Heart left ventricle (tissue), 13 donors: ENCODE results near the gene SUSD2.

Experiments
- POLR2A ChIP-seq, 2 donors: fragments of 450-650 bp; IDR thresholded peaks; one replicate each; pipeline ENCODE4 v1.6.1; 2017; ENCODE audit warnings: antibody characterized with exemption in 2 of 2, mild to moderate bottlenecking in 2 of 2, moderate library complexity in 2 of 2
- TF ChIP-seq, protein P1 (sequence below), 12 donors: fragments of 200-600 bp; sonication (generic) in 4 of 12; IDR thresholded peaks; one replicate each; pipeline versions ENCODE4 v1.5.0 to v1.8.0; 2018 to 2022; ENCODE audit warnings: antibody characterized with exemption in 12 of 12, mild to moderate bottlenecking in 5 of 12
- donor health status: ischemic (EF 13 %, LVEDD 7.1; RV severe dilation, severe dysfunction).
- donor health status: DM: no; HTN: yes; CAD: no.
- donor health status: DM: no; HTN: no; CAD: no.
- donor health status: ischemic (EF 25% LVEDD 6.9; RV normal size, moderate dysfunction).
- donor health status: ischemic (EF 25% LVEDD 5.7; RV mildly dilated, moderate dysfunction).
- donor health status: ischemic (EF 35%, LVEDD 5.7; RV mildly dilated, moderate dysfunction).
- donor health status: nonischemic (EF 11% LVEDD 7.7; RV severe dilation, severe dysfunction).
- donor health status: DM: yes; HTN: yes; CAD: no.
- donor health status: PGD.
- donor health status: ischemic (EF 29% LVEDD 5.4; RV normal size, mild dysfunction).
- donor health status: nonischemic (EF 23%, LVEDD 6.1; RV moderate dilation, normal function).

DNA sequence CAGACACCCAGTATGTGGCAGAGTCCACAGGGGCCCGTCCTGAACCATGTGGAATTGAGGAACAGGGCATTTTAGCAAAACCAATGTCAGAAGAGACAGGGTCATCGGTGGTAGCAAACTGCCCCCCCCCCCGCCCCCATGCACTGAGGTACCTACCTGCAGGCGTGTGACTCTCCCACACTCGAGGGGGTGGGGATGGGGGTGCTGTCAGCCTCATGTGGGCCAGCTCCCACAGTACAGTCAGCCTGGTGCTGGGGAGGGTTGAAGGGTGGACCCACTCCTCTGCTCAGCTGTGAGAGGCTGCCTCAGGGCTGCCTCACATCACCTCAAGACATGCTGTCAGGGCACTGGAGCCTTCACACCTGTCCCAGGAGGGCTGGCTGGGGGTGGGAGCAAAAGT lies 10.7 kb upstream of the SUSD2 start:
- TF ChIP-seq, protein P1, sequence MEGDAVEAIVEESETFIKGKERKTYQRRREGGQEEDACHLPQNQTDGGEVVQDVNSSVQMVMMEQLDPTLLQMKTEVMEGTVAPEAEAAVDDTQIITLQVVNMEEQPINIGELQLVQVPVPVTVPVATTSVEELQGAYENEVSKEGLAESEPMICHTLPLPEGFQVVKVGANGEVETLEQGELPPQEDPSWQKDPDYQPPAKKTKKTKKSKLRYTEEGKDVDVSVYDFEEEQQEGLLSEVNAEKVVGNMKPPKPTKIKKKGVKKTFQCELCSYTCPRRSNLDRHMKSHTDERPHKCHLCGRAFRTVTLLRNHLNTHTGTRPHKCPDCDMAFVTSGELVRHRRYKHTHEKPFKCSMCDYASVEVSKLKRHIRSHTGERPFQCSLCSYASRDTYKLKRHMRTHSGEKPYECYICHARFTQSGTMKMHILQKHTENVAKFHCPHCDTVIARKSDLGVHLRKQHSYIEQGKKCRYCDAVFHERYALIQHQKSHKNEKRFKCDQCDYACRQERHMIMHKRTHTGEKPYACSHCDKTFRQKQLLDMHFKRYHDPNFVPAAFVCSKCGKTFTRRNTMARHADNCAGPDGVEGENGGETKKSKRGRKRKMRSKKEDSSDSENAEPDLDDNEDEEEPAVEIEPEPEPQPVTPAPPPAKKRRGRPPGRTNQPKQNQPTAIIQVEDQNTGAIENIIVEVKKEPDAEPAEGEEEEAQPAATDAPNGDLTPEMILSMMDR (IDR thresholded peaks at IDR 0.05): no peak
- TF ChIP-seq POLR2A (IDR thresholded peaks at IDR 0.05): no peak
